Stimulated activated CD4-positive, alpha-beta T cell treated with anti-CD3 and anti-CD28 coated beads, Interleukin-12 subunit alpha, Interleukin-12 subunit beta, amount 100 ng/mL, for 4 hours (primary cell): ENCODE measurements around the gene TLR6.
A peak's percentile ranks its signal among the peaks of the same experiment; 100 is the strongest.

Source experiments
- DNase-seq: peaks from one replicate; pipeline ENCODE4 v3.0.0-alpha.2; 2020

TLR6 gene

DNA sequence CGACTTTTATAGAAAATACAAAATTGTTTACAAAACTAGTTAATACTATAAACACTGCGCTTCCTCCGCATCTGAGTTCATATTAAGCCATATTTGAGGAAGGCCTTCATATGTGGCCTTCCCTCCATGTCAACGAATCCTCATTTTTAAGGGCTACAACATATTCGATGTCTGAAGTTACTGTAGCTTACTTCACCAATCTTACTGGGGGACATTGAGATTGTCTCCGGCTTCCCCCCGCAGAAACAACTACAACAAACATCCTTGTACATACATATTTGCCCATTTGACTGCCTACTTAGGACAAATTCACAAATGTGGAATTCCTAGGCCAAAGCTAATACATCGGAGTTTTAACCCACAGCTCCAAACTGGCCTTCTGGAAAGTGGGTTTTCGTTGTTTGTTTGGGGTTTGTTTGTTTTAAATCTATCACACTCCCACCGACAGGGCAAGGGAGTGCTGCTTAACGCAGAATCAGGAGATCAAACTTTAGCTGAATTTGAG is 10.4 kb upstream of the TLR6 start:
- no peak for DNase-seq

DNA sequence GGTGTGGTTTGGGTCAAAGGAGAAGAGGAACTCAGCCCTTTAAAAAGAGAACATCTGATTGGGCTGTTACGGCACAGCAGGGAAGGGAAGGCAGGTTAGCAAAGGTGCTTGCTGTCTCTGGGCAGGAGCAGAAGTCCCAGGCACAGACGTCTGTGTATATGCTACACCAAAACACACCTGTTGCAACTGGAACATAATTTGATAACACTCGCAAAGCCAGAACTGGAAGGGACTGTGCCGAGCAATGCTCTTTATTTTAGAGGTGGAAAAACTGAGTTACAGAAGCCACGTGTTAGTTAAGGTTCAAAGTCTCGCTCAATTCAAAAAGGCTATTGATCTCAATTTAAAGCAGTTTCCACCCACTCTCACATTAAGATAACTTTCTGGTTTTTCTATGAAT is 8.8 kb upstream of the TLR6 start:
- DNase-seq: no peak

DNA sequence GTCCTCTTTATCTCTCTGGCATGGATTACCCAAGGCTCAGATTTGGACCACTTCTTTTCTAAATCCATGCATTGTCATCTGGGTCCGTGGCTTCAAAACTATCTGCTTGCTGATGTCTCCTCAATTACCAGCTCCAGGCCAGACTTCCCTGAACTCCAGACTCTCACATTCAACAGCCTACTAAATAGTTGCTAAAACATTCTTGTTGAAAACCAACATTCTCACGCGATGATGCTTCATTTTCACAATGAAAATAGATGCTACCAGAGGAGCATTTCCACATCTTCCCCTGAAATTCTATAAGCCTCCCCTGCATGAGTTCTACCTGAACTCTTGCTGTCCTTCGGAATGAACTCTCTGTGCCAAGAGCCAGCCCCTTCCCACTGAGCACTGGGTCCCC is 5.2 kb upstream of the TLR6 start:
- no peak for DNase-seq

DNA sequence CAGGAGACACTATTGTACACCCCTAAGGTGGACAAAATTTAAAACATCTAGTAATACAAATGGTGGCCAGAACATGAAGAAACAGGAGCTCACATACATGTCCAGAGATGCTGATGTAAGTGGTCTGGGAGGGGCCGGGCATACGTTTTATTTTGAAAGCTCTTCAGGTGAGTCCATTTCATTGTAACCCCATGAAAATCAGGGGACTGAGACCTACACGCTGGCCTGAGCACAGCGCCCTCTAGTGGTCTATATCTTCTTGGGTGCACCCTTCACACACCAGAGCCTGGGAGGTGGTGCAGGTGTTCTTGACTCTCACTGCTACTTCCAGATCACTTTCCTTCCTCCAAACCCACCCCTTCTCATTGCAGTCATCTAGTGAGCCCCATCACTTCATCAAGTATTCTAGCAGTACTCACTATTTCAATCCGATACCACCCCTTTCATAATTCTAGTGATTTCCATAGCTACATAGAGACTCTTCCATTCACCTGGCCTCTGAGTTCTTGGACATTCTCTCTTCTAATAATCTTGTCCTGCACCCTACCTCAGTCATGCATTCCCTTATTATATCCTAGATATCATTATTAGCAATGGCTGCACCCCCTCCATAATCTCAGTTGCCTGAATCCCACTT is 4.3 kb upstream of the TLR6 start:
- DNase-seq: peak; percentile 45

DNA sequence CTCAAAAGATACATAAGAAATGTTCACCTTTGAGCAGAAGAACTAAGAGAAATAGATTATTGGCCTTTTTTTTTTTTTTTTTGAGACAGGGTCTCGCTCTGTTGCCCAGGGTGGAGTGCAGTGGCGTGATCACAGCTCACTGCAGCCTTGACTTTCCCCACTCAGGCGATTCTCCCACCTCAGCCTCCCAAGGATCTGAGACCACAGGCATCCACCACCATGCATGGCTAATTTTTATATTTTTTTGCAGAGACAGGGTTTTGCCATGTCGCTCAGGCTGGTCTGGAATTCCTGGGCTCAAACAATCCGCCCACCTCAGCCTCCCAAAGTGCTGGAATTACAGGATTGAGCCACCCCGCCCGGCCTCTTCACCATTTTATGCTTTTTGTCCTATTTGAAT is 2.9 kb upstream of the TLR6 start:
- no peak for DNase-seq

DNA sequence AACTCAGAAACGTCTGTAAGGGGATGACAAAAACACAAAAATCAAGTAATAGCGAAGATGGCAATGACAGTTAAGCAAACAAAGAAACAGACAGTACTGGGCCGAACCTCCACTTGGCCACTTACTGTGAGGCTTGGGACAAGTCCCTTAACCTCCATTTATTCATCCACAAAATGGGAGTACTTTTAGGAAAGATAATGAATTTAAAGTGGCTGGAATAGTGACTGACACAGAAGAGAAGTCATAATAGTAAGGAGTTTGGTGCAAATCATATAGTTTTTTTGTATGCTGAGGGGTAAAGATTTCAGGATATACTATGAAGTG is 1.4 kb upstream of the TLR6 start:
- DNase-seq: no peak

DNA sequence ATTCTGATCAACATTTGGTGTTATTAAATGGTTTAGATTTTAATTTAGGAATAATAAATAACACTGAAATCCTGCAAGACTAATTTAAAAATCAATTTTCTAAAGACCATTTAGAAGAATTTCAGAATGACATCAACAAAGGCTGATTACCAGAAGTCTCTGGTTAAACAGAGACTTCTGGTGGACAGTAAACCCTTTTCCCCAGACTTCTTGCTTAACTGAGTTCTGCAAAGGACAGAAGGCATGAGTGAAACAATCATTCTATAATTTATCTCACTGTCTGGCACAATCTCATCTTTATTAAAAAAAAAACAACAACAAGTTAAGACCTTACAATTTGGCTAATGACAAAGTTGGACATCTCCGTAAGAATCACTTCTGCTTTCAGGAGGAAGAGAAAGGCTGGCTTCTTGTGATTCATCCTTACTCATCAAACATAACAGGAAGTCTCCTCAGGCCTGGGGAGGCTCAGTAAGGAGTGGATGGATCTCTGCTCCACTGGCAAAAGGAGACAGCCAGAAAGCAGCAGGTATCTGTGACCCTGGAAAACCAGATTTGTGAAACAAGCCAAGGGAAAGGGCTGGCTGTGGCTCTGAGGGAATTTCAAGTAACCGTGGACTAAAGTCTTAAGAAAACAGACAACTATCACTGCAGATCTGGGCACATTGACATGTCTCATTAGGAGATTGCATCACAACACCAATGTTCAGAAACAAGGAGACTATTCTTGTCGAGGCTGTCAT is 908 bp upstream of the TLR6 start:
- DNase-seq: no peak

DNA sequence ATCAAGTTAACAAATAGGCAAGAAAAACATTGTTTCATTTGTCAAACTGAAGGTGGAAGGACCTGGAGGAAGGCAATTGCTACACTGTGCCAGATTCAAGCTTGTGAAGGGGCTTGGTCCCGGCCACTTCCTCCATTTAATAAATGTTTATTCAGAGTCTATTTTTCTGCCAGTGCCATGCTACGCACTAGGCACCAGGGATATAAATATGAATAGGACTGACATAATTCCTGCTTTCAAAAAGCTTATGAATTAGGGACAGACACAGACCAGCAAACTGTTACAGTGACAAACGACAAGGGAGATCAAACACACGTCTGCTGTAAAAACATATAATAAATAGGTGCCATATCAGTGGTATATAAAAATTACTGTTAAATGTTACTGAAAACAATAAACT is 571 bp downstream of the TLR6 start:
- no peak for DNase-seq

DNA sequence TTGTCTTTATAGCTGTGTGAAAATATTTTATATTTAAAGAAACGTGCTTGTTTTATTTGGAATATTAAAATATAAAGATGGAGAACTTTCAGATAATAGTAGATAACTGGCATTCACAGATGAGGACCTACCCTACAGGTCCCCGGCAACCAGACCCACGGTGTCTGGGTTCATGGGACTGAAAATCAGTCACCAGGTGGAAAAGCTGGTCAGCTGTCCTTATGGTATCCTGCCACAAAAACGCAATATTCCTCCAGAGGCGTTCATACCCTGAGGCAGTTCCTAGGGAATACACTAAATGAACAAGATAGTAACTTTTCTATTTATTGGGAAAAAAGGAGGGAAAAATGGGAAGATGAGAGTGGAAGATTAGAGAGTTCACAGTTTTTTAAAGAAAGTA is 1.2 kb downstream of the TLR6 start:
- no peak for DNase-seq

DNA sequence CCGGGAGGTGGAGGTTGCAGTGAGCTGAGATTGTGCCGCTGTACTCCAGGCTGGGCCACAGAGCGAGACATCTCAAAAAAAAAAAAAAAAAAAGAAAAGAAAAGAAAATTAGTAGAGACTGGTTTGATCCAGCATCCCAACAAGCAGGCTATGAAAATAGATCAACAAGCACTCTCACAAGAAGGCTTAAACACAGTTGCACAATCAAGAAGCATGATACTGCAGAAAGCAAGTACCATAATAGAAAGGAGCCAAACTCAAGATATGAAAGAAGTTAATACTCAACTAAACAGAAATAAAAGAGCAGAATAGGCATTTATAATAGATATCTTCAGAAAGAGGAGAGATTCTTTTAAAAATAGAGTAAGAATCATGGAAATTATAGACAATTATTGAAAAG is 10.6 kb downstream of the TLR6 start:
- DNase-seq: no peak

DNA sequence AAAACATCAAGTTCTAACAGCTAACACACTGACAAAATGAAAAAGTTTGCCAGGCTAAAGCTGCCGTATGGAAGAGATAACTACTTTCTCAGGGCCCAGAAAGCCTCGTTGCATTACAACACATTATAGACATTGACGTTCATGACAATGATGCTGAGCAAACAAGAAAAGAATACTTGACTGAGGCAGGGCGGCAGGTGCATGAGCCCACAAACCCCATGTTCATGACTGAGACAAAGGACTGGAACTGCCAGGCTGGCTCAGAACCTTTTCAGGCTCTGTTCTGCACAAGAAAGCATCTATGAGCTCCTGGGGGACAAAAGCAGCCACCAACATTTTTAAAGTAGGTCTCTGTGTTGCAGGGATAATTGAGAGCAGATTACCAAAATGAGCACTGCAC is 13.6 kb downstream of the TLR6 start:
- DNase-seq: no peak

DNA sequence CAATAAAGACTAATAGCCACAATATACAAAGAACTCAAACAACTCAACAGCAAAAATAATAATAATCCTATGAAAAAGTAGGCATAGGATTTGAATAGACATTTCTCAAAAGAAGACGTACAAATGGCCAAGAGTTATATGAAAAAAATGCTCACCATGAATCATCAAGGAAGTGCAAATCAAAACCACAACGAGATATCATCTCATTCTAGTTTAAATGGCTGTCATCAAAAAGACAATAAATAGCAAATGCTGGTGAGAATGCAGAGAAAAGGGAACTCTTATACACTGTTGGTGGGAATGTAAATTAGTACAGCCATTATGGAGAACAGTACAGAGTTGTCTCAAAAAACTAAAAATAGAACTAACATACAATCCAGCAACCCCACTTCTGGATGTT is 18.8 kb downstream of the TLR6 start:
- DNase-seq: no peak

DNA sequence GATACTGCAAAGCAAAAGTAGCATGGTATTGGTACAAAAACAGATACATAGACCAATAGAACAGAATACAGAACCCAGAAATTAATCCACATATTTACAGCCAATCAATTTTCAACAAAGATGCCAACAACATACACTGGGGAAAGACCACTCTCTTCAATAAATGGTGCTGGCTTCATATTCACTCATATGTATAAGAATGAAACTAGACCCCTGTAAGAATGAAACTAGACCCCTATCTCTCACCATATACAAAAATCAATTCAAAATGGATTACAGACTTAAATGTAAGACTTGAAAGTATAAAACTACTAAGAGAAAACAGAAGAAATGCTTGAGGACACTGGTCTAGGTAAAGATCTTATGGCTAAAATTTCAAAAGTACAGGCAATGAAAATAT is 19.3 kb downstream of the TLR6 start:
- no peak for DNase-seq

DNA sequence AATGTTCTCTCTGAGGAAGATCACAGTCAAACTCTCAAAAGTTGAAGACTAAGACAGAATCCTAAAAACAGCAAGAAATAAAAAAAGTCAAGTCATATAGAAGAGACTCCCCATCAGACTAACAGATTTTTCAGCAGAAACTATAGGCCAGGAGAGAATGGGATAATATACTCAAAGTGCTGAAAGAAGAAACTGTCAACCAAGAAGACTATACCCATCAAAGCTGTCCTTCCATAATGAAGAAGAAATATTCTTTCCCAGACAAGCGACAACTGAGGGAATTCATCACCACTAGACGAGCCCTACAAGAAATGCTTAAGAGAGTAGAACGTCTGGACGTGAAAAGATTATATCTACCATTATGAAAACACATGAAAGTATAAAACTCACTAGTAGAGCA is 22.0 kb downstream of the TLR6 start:
- DNase-seq: no peak

DNA sequence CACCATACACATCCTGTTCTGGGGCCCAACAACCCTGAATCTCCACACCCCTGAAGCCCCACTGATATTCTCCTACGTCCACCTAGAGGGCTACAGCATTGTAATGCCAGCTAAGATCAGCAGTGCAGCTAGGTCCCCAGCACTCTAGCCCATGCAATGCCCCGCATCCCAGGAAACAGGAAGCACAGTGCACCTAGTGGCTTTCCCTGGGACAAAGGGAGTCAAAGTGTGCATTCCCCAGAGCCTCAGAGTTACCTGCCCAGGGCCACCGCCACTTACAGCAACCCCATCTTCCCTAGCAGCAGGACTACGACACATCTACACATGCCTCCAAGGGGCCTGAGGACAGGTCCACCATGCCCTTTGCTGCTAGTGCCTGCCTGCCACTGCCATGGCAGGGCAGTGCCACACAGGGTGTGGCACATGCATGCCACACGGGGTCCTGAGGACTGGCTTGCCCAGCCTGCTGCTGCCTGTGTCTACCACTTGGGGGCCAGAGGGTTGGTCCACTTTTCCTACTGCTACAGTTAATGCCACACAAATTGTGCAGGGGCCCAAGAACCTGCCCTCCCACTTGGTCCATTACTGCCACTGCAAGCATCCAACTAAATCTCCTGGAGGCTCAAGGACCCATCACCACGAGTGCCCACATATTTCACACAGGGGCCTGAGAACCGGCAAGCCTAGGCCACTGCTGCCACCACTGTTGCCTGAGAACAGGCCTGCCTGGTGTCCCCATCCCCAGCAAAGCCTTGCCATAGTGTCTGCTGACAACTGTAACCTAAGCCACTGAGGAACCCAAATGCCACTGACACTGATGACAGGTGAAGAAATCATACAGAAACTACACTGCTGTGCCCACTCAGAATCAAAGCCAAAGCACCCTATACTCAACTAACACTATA is 23.7 kb downstream of the TLR6 start:
- DNase-seq: no peak

DNA sequence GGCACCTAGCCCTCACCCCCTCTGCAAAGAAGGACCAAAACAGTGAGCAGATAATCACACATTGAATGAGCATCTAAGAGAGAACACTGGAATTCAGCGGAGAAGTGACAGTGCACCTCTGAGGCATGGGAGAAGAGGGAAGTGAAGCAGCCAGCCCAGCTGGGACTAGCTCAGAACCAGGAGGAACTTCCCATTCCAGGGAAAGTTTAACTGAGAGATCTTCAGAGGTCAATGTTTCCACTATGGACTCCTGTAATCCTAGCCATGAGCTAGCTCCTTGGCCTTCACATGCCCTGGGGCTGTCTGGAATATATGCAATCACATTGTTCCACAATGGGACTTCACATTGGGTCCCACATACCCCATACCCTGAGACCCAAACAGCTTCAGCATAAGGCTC is 24.4 kb downstream of the TLR6 start:
- no peak for DNase-seq

DNA sequence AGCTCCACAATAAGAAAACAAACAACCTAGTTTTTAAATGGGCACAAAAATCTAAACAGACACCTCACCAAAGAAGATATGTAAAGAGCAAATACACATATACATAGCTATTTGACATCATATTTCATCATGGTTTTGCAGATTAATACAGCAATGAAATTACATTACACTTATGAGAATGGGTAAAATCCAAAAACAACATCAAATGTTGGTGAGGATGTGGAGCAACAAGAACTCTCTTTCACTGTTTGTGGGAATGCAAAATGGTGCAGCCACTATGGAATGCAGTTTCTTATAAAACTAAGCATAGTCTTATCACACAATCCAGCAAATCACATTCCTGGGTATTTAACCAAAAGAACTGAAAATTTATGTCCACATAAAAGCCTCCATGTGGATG is 25.0 kb downstream of the TLR6 start:
- no peak for DNase-seq

DNA sequence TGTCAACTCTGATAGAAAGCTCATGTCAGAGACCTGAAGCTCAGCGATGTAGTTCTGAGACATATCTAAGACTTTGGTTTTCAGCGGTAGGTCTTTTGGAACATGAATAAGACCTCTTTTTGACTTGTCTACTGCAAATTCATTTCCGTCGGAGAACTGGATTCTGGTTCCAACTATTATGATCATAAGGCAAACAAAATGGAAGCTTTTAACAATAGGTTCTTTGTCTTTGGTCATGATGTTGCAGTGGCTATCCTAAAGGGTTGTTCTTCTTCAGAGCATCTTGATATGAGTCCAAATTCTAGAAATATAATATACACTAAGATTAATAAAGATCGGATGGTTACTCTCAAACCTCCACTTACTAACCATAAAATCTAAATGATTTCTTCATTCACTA is 27.4 kb downstream of the TLR6 start:
- no peak for DNase-seq

DNA sequence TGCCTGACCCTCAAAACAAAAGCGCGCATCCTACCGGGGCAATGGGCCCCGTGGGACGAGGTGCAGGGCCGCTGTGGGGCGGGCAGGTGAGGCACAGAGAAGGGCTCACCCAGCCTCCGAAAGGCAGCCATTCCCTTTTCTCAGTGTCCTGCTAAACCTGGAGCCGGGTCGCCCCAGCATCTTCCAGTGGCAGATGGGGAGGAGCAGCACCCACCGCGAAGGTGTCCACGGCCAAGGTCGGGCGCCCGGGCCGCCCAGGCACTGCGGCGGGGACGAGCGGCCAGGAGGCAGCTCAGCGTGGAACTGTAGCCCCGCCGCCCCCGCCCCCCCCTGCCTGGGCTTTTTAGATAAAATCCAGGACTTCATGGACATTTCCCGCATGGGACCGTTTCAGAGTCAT is 32.9 kb downstream of the TLR6 start:
- DNase-seq: no peak

DNA sequence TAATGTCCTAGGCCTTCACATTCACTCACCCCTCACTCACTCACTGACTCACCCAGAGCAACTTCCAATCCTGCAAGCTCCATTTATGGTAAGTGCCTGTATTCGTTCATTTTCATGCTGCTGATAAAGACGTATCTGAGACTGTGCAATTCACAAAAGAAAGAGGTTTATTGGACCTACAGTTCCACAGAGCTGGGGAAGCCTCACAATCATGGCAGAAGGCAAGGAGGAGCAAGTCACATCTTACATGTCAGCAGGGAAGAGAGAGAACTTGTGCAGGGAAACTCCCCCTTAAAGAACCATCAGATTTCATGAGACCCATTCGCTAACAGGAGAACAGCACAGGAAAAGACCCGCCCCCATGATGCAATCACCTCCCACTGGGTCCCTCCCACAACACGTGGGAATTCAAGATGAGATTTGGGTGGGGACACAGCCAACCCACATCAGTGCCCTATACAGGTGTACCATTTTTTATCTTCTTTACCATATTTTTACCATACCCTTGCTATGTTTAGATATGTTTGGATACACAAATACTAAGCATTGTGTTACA is 33.8 kb downstream of the TLR6 start:
- no peak for DNase-seq

DNA sequence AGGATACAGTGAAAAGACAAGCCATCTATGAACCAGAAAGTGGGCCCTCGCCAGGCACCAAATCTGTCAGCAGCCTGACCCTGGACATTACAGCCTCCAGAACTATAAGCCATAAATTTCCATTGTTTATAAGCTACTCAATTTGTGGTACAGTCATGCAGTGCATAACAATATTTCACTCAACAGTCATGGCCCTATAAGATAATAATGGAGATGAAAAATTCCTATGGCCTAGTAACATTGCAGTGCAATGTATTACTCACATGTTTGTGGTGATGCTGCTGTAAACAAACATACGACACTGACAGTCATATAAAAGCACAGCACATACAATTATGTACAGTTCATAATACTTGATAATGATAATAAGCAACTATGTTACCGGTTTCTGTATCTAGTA is 34.9 kb downstream of the TLR6 start:
- DNase-seq: no peak

DNA sequence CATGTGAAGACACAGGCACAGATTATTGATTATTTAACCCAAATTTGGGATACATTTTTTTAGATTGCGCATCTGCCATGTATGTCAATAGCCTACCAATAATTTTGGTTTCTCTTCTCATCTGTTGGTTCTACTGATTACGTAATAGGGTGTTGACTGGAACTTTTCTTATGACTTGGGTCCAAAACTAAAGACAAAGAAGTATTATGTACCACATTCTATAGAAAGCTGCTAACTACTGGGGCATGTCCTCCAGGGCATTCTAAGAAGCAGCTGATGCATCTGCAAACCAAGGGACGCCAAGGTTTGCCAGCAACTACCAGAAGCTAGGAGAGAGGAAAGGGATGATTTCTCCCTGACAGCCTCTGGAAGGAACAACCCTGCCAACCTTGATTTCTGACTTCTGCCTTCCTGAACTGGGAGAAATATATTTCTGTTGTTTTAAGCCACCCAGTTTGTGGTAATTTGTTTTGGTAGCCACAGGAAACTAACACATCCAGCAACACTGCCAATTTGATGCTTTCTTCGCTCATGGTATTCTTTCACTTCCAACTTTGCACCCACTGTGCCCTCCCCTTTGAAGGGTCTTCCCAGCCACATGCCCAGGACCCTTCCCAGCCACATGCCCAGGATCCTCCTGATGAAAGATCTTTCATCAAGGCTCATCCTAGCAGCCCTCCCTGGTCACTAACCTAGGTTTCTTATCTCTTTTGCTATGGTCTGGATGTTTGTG is 36.1 kb downstream of the TLR6 start:
- DNase-seq: no peak

DNA sequence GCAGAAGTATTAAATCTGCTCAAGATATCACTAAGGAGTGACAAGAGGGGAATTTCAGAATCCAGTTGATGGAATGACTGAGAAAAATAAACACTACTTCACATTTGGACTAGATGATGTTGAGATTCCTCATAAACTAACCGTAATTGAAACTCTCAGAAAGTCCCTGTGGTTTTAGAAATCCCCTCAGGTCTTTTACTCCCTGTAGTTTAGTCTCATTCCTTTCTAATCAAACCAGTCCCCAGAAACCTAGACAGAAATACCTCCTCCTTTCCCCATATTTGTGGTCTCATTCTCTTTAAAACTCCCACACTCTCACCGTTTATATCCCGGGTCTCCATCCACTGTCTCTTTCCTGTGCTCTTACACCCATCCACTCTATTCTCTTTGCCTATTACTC is 37.0 kb downstream of the TLR6 start:
- DNase-seq: no peak
